Effector CD4-positive, alpha-beta T cell (primary cell): ENCODE data around the gene DYRK1A.
A peak's percentile ranks its signal among the peaks of the same experiment; 100 is the strongest.

Experiments
- DNase-seq: peaks from one replicate; pipeline ENCODE4 v3.0.0-alpha.2; 2020

The DYRK1A gene

GRCh38 chr21:37421306-37421705 lies 54.7 kb downstream of the DYRK1A start:
- DNase-seq: no peak

DNA sequence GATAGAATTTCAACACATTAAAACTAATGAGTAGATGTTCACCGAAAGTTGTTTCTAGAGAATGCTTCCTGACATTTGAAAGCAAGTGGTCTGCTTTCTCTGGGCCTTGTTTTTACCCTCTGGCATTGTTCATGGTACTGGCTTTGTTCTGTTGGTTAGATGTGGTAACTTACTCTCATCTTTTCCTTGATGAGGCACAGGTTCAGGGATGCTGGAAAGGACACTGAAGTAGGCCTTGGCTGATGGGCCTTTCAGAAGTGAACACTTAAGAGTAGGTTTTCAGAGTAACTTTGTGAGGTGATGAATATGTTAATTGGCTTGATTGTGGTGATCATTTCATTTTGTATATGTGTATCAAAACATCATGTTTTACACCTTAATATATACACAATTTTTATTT lies 55.8 kb downstream of the DYRK1A start:
- DNase-seq: no peak

GRCh38 chr21:37423103-37423502 lies 56.5 kb downstream of the DYRK1A start:
- no peak for DNase-seq

GRCh38 chr21:37424396-37424795 lies 57.8 kb downstream of the DYRK1A start:
- no peak for DNase-seq

- no peak for DNase-seq
Measured at GRCh38 chr21:37425001-37425400, 58.4 kb downstream of the DYRK1A start.

DNA sequence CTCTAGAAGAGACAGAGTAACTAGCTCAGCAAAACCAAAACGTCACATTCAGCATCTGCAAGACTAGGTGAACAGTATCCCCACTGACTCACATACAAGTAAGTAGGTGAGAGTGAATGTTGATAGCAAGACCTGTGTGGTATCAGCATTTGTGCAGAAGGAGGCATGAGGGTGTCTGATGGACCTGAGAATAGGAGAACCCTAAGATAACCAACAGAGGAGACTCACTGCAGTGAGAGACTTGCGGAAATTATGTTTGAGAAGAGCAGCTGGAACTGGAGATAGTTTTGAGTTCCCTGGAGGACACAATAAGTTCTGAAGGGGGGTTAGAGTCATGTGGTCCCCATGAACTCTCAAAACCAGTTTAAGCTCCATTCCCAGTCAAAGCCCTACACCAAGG lies 59.1 kb downstream of the DYRK1A start:
- DNase-seq: no peak

DNA sequence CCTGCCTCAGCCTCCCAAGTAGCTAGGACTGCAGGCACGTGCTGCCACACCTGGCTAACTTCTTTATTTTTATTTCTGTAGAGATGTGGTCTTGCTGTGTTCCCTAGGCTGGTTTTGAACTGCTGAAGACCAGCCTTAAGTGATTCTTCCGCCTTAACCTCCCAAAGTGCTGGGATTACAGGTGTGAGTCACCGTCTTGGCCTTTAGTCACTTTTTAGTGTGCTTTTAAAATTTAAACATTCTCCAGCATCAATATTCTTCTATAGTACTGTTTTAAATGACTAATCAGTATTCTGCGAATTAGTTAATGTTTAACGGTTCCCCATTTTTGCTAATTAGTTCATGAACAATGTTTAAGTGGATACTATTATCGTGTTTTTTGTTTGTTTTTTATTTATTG lies 60.6 kb downstream of the DYRK1A start:
- no peak for DNase-seq

DNA sequence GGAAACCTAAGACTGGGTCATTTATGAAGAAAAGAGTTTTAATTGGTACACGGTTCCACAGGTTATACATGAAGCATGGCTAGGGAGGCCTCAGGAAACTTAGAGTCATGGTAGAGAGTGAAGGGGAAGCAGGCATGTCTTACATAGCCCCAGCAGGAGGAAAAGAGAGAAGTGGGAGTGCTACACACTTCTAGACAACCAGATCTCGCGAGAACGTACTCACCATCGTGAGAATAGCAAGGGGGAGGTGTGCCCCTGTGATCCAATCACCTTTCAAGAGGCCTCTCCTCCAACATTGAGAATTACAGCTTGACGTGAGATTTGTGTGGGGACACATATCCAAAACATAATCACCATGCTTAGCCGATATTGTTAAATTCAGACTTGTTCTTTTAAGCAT lies 62.8 kb downstream of the DYRK1A start:
- no peak for DNase-seq

DNA sequence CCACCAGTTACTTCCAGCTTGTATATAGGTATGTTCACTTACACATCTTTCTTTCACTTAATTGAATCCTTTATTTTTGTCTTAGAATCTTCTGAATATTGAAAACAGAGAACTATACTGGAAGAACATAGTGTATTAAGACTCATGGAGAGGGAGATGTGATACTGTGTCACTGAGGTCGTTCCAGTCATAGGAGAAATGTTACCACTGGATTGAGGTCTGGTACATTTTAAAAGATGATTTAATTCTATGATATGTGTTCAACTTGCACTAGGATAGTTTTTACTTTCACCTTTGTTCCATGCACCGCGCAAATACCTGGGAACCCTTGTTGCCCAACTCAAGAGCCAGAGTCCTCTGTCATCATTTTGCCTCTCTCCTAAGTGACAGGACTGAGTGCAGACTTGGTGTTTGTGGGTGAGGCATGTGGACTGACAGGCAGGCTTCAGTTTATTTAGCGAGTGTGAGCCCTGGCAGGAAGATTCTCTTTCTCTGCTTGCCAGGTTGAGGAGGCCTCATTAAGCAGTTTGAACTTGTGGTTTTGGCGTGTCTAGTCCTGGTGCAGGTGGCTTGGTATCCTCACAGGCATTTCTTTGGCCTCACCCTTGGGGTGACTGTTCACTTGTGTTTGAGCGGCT lies 63.7 kb downstream of the DYRK1A start:
- DNase-seq: no peak

GRCh38 chr21:37431243-37431642 lies 64.7 kb downstream of the DYRK1A start:
- no peak for DNase-seq

DNA sequence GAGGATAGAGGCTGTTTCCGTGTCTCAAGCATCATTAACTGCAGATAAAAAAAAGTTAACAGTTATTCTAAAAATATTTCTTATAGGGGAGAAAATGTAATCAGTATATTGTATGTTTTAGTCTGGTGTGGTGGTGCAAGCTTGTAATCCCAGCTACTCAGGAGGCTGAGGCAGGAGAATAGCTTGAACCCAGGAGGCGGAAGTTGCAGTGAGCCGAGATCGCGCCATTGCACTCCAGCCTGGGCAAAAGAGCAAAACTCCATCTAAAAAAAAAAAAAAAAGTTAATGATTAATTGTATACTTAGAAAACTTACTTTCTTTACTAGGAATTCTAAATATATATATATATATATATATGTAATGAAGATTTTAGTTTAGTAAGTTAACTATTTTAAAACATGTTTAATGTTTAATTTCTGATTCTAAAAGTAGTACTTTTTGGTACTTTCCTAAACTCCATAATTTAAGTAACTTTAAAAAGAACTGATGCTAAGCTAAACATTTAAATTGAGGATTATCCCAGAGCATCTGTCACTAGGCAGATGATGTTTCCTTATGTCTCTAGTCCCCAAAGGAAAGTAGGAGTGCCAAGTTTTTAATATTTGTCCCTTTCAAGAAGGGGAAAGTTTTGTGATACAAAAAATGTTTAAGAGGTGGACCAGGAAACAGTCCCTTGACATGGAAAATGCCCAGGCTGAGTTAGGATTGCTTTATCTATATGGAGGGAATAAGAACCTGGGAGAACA lies 66.3 kb downstream of the DYRK1A start:
- no peak for DNase-seq

GRCh38 chr21:37433456-37433840 lies 66.9 kb downstream of the DYRK1A start:
- no peak for DNase-seq

GRCh38 chr21:37435120-37435519 lies 68.5 kb downstream of the DYRK1A start:
- DNase-seq: peak; percentile 37

GRCh38 chr21:37435711-37436110 lies 69.1 kb downstream of the DYRK1A start:
- no peak for DNase-seq

- no peak for DNase-seq
Measured at GRCh38 chr21:37436174-37436573, 69.6 kb downstream of the DYRK1A start.

DNA sequence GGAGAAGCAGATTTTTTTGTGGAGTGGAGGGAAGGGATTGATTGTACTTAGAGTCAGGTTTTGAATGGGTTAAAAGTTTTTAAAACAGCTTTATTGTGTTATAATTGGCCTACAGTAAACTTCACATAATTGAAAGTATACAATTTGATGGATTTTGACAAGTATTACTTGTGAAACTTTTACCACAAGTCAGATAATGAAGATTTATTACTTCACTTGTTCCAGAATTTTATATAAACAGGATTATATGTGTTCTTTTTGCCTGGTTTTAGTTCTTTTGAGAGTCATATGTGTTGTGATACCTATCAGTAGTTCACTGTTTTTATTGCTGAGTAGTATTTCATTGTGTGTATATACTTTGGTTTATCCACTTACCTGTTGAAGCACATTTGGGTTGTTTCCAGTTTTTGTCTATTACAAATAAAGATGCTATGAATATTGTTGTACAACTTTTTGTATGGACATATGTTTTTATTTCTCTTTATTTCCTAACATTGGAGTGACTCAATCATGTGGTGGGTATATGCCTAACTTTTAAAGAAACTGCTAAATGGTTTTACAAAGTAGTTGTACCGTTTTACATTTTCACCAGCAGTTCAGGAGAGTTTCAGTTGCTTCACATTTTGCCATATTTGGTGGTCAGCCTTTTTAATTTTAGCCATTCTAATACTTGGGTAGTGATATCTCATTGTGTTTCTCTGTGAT lies 71.0 kb downstream of the DYRK1A start:
- no peak for DNase-seq

- no peak for DNase-seq
Measured at GRCh38 chr21:37443683-37444082, 77.1 kb downstream of the DYRK1A start.

DNA sequence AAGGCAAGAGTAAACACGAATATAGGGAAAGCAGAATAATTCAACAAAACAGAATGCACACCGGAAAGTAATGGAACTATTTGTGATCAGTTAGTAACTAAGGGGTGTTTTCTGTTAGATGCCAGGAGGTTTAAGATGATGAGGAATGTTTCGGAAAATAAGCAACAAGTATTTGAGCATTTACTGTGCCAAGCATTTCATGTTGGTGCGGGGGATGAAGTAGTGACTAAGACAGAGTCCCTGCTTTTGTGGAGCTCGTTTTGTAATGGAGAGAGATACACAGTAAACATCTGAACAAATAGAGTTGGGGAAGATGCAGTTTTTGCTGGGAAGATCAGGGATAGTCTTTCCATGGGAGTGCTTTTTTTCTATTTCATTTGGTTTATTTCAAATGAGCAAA lies 78.7 kb downstream of the DYRK1A start:
- no peak for DNase-seq

- no peak for DNase-seq
Measured at GRCh38 chr21:37446552-37446951, 80.0 kb downstream of the DYRK1A start.

GRCh38 chr21:37447288-37447936 lies 80.8 kb downstream of the DYRK1A start:
- no peak for DNase-seq

GRCh38 chr21:37449302-37449937 lies 82.8 kb downstream of the DYRK1A start:
- no peak for DNase-seq

- no peak for DNase-seq
Measured at GRCh38 chr21:37450445-37450941, 83.9 kb downstream of the DYRK1A start.

GRCh38 chr21:37451446-37451845 lies 84.9 kb downstream of the DYRK1A start:
- no peak for DNase-seq
